PFSK-1 (cell line): ENCODE measurements around the gene NSMCE1.

Experiments used
- FOXP2 ChIP-seq: optimal IDR thresholded peaks from 2 replicates; pipeline ENCODE3; 2011; ENCODE audit warnings: borderline replicate concordance, control low read depth, inconsistent platforms; ENCODE audit not compliant: insufficient read depth; ENCODE audit errors: extremely low read length, extremely low read depth
- POLR2AphosphoS5 ChIP-seq: IDR thresholded peaks from 2 replicates; pipeline ENCODE4 v1.6.1; 2012; ENCODE audit warnings: low read depth, mild to moderate bottlenecking, control low read depth, low read length, moderate library complexity
- REST ChIP-seq, 2 experiments: IDR thresholded peaks; 2 replicates each; pipeline versions ENCODE4 v1.6.1 to v1.8.0; 2011 to 2012; ENCODE audit warnings: low read depth in 2 of 2, low read length in 2 of 2, control low read depth in 1 of 2, inconsistent platforms in 1 of 2, mild to moderate bottlenecking in 1 of 2, moderate library complexity in 1 of 2; ENCODE audit not compliant: insufficient read depth in 1 of 2
- SIN3A ChIP-seq: IDR thresholded peaks from 2 replicates; pipeline ENCODE4 v1.6.1; 2012; ENCODE audit warnings: mild to moderate bottlenecking, low read length, moderate library complexity, borderline replicate concordance; ENCODE audit not compliant: insufficient read depth
- TAF1 ChIP-seq: IDR thresholded peaks from 2 replicates; pipeline ENCODE4 v1.6.1; 2012; ENCODE audit warnings: low read length, control low read depth, borderline replicate concordance; ENCODE audit not compliant: insufficient read depth

Gene NSMCE1

GRCh38 chr16:27275394-27275793 lies 6.8 kb upstream of the NSMCE1 start:
- TF ChIP-seq SIN3A (no peak), TAF1 (no peak), FOXP2 (no peak), POLR2AphosphoS5 (no peak), REST (IDR thresholded peaks at IDR 0.05; ENCODE audit: insufficient read depth in 1 of 2, low read depth in 2 of 2, low read length in 2 of 2) (no peak)

- TF ChIP-seq SIN3A (no peak), POLR2AphosphoS5 (no peak), FOXP2 (no peak)
Observed at GRCh38 chr16:27273670-27274423, 5.3 kb upstream of the NSMCE1 start.

GRCh38 chr16:27273330-27273669 lies 4.7 kb upstream of the NSMCE1 start:
- TF ChIP-seq FOXP2 = no peak
- no peak for TF ChIP-seq REST (IDR thresholded peaks at IDR 0.05; ENCODE audit: insufficient read depth in 1 of 2, low read depth in 2 of 2, low read length in 2 of 2)
- TF ChIP-seq SIN3A = no peak
- TF ChIP-seq POLR2AphosphoS5 = no peak
- TF ChIP-seq TAF1 = no peak

GRCh38 chr16:27272076-27272475 lies 3.5 kb upstream of the NSMCE1 start:
- TF ChIP-seq TAF1 (no peak), FOXP2 (no peak), REST (IDR thresholded peaks at IDR 0.05; ENCODE audit: insufficient read depth in 1 of 2, low read depth in 2 of 2, low read length in 2 of 2) (no peak), POLR2AphosphoS5 (no peak), SIN3A (no peak)

- no peak for TF ChIP-seq FOXP2
- no peak for TF ChIP-seq TAF1
- TF ChIP-seq REST (IDR thresholded peaks at IDR 0.05; ENCODE audit: insufficient read depth in 1 of 2, low read depth in 2 of 2, low read length in 2 of 2) = no peak
- no peak for TF ChIP-seq SIN3A
- TF ChIP-seq POLR2AphosphoS5 = no peak
Observed at GRCh38 chr16:27270349-27270748, 1.8 kb upstream of the NSMCE1 start.
